ENCODE measurements around the gene TCF20.

- TF ChIP-seq, protein P1, sequence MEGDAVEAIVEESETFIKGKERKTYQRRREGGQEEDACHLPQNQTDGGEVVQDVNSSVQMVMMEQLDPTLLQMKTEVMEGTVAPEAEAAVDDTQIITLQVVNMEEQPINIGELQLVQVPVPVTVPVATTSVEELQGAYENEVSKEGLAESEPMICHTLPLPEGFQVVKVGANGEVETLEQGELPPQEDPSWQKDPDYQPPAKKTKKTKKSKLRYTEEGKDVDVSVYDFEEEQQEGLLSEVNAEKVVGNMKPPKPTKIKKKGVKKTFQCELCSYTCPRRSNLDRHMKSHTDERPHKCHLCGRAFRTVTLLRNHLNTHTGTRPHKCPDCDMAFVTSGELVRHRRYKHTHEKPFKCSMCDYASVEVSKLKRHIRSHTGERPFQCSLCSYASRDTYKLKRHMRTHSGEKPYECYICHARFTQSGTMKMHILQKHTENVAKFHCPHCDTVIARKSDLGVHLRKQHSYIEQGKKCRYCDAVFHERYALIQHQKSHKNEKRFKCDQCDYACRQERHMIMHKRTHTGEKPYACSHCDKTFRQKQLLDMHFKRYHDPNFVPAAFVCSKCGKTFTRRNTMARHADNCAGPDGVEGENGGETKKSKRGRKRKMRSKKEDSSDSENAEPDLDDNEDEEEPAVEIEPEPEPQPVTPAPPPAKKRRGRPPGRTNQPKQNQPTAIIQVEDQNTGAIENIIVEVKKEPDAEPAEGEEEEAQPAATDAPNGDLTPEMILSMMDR (IDR thresholded peaks at IDR 0.05): no peak
- no peak for TF ChIP-seq POLR2A (IDR thresholded peaks at IDR 0.05)
Observed at GRCh38 chr22:42292732-42293520, 22.5 kb upstream of the TCF20 start.
